Liver (tissue), 9 donors: ENCODE data around the gene AGBL4. TPM values are rescaled to one million over a fixed set of nuclear protein-coding genes. Genes with fewer than 3 reads are reported as not detected.

Experiments
- DNase-seq: peaks from one replicate; pipeline ENCODE4 v3.0.0-alpha.2; 2017; ENCODE audit warnings: low spot score
- H3K27ac ChIP-seq, 2 donors: one replicate each; pipeline ENCODE4 v1.7.0; 2013; ENCODE audit warnings: inconsistent platforms in 2 of 2, low read length in 2 of 2, control low read depth in 1 of 2, low read depth in 1 of 2, mild to moderate bottlenecking in 1 of 2
- H3K27me3 ChIP-seq, 4 donors: one replicate each; pipeline versions ENCODE4 v1.6.1 to v1.7.0; 2013; ENCODE audit warnings: low read length in 3 of 4, inconsistent platforms in 1 of 4, mild to moderate bottlenecking in 1 of 4, moderate library complexity in 1 of 4; ENCODE audit not compliant: control insufficient read depth in 4 of 4, insufficient read depth in 4 of 4
- H3K36me3 ChIP-seq, 4 donors: one replicate each; pipeline versions ENCODE4 v1.6.1 to v1.7.0; 2013; ENCODE audit warnings: low read length in 3 of 4, mild to moderate bottlenecking in 3 of 4, low read depth in 1 of 4, moderate library complexity in 1 of 4; ENCODE audit not compliant: control insufficient read depth in 4 of 4, insufficient read depth in 3 of 4
- H3K4me1 ChIP-seq, 4 donors: one replicate each; pipeline versions ENCODE4 v1.6.1 to v1.7.0; 2013; ENCODE audit warnings: low read length in 3 of 4, mild to moderate bottlenecking in 3 of 4, moderate library complexity in 1 of 4; ENCODE audit not compliant: control insufficient read depth in 4 of 4, insufficient read depth in 4 of 4
- H3K4me3 ChIP-seq, 3 donors: one replicate each; pipeline versions ENCODE4 v1.6.1 to v1.7.0; 2013; ENCODE audit warnings: low read length in 3 of 3, control low read depth in 1 of 3, low read depth in 1 of 3, mild to moderate bottlenecking in 1 of 3
- H3K9ac ChIP-seq, 2 donors: one replicate each; pipeline ENCODE4 v1.7.0; 2013; ENCODE audit warnings: low read length in 2 of 2, mild to moderate bottlenecking in 2 of 2, moderate library complexity in 2 of 2, control low read depth in 1 of 2, low read depth in 1 of 2
- H3K9me3 ChIP-seq, 4 donors: one replicate each; pipeline versions ENCODE4 v1.6.1 to v1.7.0; 2013; ENCODE audit warnings: low read length in 3 of 4; ENCODE audit not compliant: control insufficient read depth in 4 of 4
- ATF3 ChIP-seq: IDR thresholded peaks from 2 replicates; pipeline ENCODE4 v1.6.1; 2016; ENCODE audit warnings: antibody characterized with exemption
- EGR1 ChIP-seq, 2 donors: IDR thresholded peaks; 2 replicates each; pipeline ENCODE4 v1.6.1; 2016 to 2018; ENCODE audit warnings: antibody characterized with exemption in 2 of 2, low read depth in 2 of 2
- FOXA1 ChIP-seq: IDR thresholded peaks from 2 replicates; pipeline ENCODE4 v1.6.1; 2016; ENCODE audit warnings: antibody characterized with exemption
- FOXA2 ChIP-seq: IDR thresholded peaks from 2 replicates; pipeline ENCODE4 v1.6.1; 2016; ENCODE audit warnings: antibody characterized with exemption
- GABPA ChIP-seq, 2 donors: IDR thresholded peaks in 1 of 2; conservative IDR thresholded peaks in 1 of 2; 2 replicates each; pipeline ENCODE4 v1.6.1; 2016; ENCODE audit warnings: antibody characterized with exemption in 2 of 2, mild to moderate bottlenecking in 1 of 2, moderate library complexity in 1 of 2
- HNF4G ChIP-seq: IDR thresholded peaks from 2 replicates; pipeline ENCODE4 v1.6.1; 2016; ENCODE audit warnings: antibody characterized with exemption
- JUND ChIP-seq, 2 donors: IDR thresholded peaks; 2 replicates each; pipeline ENCODE4 v1.6.1; 2016; ENCODE audit warnings: antibody characterized with exemption in 2 of 2
- MAX ChIP-seq: IDR thresholded peaks from 2 replicates; pipeline ENCODE4 v1.6.1; 2016; ENCODE audit warnings: antibody characterized with exemption
- NR2F2 ChIP-seq: IDR thresholded peaks from 2 replicates; pipeline ENCODE4 v1.6.1; 2016; ENCODE audit warnings: antibody characterized with exemption
- RAD21 ChIP-seq, 2 donors: IDR thresholded peaks; 2 replicates each; pipeline ENCODE4 v1.6.1; 2016; ENCODE audit warnings: antibody characterized with exemption in 2 of 2, mild to moderate bottlenecking in 2 of 2
- REST ChIP-seq: IDR thresholded peaks from 2 replicates; pipeline ENCODE4 v1.6.1; 2016; ENCODE audit warnings: antibody characterized with exemption, mild to moderate bottlenecking
- SP1 ChIP-seq: IDR thresholded peaks from 2 replicates; pipeline ENCODE4 v1.6.1; 2018; ENCODE audit warnings: antibody characterized with exemption, mild to moderate bottlenecking
- TAF1 ChIP-seq: conservative IDR thresholded peaks from 2 replicates; pipeline ENCODE4 v1.6.1; 2016; ENCODE audit warnings: antibody characterized with exemption, mild to moderate bottlenecking
- YY1 ChIP-seq: IDR thresholded peaks from 2 replicates; pipeline ENCODE4 v1.6.1; 2016; ENCODE audit warnings: antibody characterized with exemption, mild to moderate bottlenecking
- ZBTB33 ChIP-seq: IDR thresholded peaks from 2 replicates; pipeline ENCODE4 v1.6.1; 2016; ENCODE audit warnings: antibody characterized with exemption
- WGBS: extraction: QIAGEN DNeasy Blood & Tissue Kit; methylation state at CpG from one replicate; pipeline ENCODE4 v1.1.7; 2013; 5-methylcytosine and 5-hydroxymethylcytosine counted together
- polyA plus RNA-seq, 2 donors: library from polyadenylated mRNA; stranded (reverse) in 1 of 2; unstranded in 1 of 2; fragments of 200-250 nt in 1 of 2; fragments of >200 nt in 1 of 2; fragmentation: Nextera tagmentation in 1 of 2; extraction: Ambion mirVana in 1 of 2; gene quantifications; one replicate each; pipeline versions ENCODE4 v1.2.1 to v1.2.3, GENCODE V29; 2013 to 2015
- total RNA-seq, 2 donors: library from RNA; depleted of rRNA; stranded (reverse); fragments of >200 nt; gene quantifications; one replicate each; pipeline ENCODE4 v1.2.3, GENCODE V29; 2014
- donor health status: healthy.
- donor health status: healthy.
- donor health status: healthy.
- donor health status: healthy.
- donor health status: healthy.

AGBL4 gene
- total and polyA plus RNA-seq, 4 donors, result 0.75 to 0.76 TPM; not detected in 2

- Histone ChIP-seq H3K27me3 (no peaks in the 10 kb centered on the region), H3K4me3 (no peak overlapping the region), H3K27ac (no peak overlapping the region), H3K9me3 (no peaks in the 10 kb centered on the region), H3K36me3 (no peaks in the 10 kb centered on the region), H3K4me1 (no peaks in the 10 kb centered on the region), H3K9ac (no peak overlapping the region)
- 74% methylated on average over 3 of the region's 3 CpGs for WGBS
- DNase-seq, result no peak
- TF ChIP-seq ATF3, result no peak
Measured at GRCh38 chr1:49104575-49104974, 919.2 kb downstream of the AGBL4 start.

GRCh38 chr1:49102752-49103151, 921.0 kb downstream of the AGBL4 start:
- DNase-seq, result no peak
- Histone ChIP-seq H3K9ac (no peak overlapping the region), H3K27me3 (no peaks in the 10 kb centered on the region), H3K27ac (no peak overlapping the region), H3K9me3 (no peaks in the 10 kb centered on the region), H3K4me3 (no peak overlapping the region), H3K36me3 (no peaks in the 10 kb centered on the region), H3K4me1 (no peaks in the 10 kb centered on the region)
- TF ChIP-seq YY1 (no peak), ATF3 (no peak), GABPA (IDR thresholded peaks at IDR 0.05 in 1 of 2, conservative IDR thresholded peaks at IDR 0.05 in 1 of 2) (no peak), JUND (IDR thresholded peaks at IDR 0.05) (no peak), SP1 (no peak), TAF1 (no peak), REST (no peak), MAX (no peak), ZBTB33 (no peak), RAD21 (IDR thresholded peaks at IDR 0.05) (no peak)

GRCh38 chr1:49098866-49099265, 924.9 kb downstream of the AGBL4 start:
- H3K4me3 ChIP-seq, result no peak overlapping the region
- H3K36me3 ChIP-seq, result no peaks in the 10 kb centered on the region
- 87% methylated on average over 5 of the region's 5 CpGs for WGBS
- TF ChIP-seq JUND (IDR thresholded peaks at IDR 0.05) (no peak), MAX (no peak), NR2F2 (no peak), GABPA (IDR thresholded peaks at IDR 0.05 in 1 of 2, conservative IDR thresholded peaks at IDR 0.05 in 1 of 2) (no peak), EGR1 (IDR thresholded peaks at IDR 0.05; ENCODE audit: low read depth in 2 of 2) (no peak), ATF3 (no peak), FOXA2 (no peak), FOXA1 (no peak), HNF4G (no peak)
- H3K27me3 ChIP-seq, result no peaks in the 10 kb centered on the region
- no peak for DNase-seq
- H3K9ac ChIP-seq, result no peak overlapping the region
- H3K27ac ChIP-seq, result no peak overlapping the region
- no peaks in the 10 kb centered on the region for H3K4me1 ChIP-seq
- no peaks in the 10 kb centered on the region for H3K9me3 ChIP-seq
